ENCODE data around the gene LYZL2. TPM values are rescaled to one million over a fixed set of nuclear protein-coding genes. Genes with fewer than 3 reads are reported as not detected.

The LYZL2 gene
- total and polyA plus RNA-seq, 2 of the 8 experiments (the other 6 are each of a cell fraction or from before 2014, with no cell fraction given): not detected

DNA sequence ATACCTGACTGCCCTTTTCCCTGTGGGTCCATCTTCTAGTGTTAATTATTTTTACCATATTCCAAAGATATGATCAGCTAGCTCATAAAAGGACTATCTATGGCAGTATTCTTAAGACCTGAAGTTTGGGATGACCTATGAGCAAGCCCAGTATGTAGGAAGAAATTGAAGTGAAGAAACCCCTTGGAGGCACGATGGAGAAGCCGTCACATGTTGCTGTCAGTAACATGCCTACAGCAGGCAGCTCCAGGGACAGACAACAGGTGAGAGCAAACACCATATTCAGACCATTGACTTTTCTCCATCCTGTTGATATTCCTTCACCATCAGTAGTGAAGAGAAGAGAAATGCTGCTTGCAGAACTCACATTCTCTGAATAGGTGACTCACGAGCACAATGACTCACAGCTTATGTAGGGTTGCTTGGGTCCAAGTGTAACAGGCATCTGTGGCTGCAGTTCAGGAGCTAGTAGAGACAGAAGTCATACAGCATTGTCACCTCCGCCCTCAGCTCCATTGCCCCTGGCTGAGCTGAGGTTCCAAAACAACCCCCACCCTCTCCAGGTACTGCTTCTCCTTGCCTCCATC, 8.4 kb upstream of the LYZL2 start (continued):
- TF ChIP-seq SP1 (IDR thresholded peaks at IDR 0.05; ENCODE audit: low read depth, low read length) (no peak), CBX5 (IDR thresholded peaks at IDR 0.05; ENCODE audit: low read depth, low read length) (no peak), SUZ12 (IDR thresholded peaks at IDR 0.05; ENCODE audit: low read length) (no peak)
